Vagina (tissue), 2 donors: ENCODE results near the gene PRDM5.

Experiments
- POLR2A ChIP-seq, 2 donors: fragments of 450-650 bp; IDR thresholded peaks; one replicate each; pipeline ENCODE4 v1.6.1; 2017; ENCODE audit warnings: antibody characterized with exemption in 2 of 2, mild to moderate bottlenecking in 2 of 2, moderate library complexity in 2 of 2
- TF ChIP-seq, protein P1 (sequence below), 3 experiments: fragments of 450-650 bp in 2 of 3; fragments of 200-600 bp in 1 of 3; sonication (generic) in 1 of 3; IDR thresholded peaks; one replicate each; pipeline ENCODE4 v1.5.1; 2017 to 2019; ENCODE audit warnings: antibody characterized with exemption in 3 of 3, mild to moderate bottlenecking in 2 of 3, moderate library complexity in 2 of 3

DNA sequence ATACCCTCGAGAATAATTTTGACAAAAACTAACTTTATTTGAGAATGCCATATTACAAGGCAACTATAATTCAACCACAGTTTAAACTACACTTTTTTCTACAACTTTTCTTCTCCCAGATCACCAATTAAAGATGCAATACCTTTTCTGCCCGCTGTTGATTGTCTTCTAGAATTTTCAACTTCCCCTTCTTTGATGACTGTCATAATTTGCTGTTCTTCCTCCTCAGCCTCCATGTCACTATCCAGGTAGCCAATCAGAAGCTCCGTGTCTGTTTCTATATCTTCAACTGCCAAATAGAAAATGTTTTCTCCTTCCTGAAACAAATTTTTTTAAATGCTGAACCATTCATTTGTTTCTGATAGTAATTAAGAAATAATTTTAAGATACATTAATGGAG lies 101.5 kb downstream of the PRDM5 start:
- TF ChIP-seq, protein P1, sequence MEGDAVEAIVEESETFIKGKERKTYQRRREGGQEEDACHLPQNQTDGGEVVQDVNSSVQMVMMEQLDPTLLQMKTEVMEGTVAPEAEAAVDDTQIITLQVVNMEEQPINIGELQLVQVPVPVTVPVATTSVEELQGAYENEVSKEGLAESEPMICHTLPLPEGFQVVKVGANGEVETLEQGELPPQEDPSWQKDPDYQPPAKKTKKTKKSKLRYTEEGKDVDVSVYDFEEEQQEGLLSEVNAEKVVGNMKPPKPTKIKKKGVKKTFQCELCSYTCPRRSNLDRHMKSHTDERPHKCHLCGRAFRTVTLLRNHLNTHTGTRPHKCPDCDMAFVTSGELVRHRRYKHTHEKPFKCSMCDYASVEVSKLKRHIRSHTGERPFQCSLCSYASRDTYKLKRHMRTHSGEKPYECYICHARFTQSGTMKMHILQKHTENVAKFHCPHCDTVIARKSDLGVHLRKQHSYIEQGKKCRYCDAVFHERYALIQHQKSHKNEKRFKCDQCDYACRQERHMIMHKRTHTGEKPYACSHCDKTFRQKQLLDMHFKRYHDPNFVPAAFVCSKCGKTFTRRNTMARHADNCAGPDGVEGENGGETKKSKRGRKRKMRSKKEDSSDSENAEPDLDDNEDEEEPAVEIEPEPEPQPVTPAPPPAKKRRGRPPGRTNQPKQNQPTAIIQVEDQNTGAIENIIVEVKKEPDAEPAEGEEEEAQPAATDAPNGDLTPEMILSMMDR (IDR thresholded peaks at IDR 0.05), result no peak
- TF ChIP-seq POLR2A (IDR thresholded peaks at IDR 0.05), result no peak
